ENCODE results near the gene PABPC1L.
"Not testable (repeated sequence)": the region's sequence is repeated elsewhere in the genome, so short reads cannot be mapped to it uniquely, and the experiment has no call there.

Gene PABPC1L

DNA sequence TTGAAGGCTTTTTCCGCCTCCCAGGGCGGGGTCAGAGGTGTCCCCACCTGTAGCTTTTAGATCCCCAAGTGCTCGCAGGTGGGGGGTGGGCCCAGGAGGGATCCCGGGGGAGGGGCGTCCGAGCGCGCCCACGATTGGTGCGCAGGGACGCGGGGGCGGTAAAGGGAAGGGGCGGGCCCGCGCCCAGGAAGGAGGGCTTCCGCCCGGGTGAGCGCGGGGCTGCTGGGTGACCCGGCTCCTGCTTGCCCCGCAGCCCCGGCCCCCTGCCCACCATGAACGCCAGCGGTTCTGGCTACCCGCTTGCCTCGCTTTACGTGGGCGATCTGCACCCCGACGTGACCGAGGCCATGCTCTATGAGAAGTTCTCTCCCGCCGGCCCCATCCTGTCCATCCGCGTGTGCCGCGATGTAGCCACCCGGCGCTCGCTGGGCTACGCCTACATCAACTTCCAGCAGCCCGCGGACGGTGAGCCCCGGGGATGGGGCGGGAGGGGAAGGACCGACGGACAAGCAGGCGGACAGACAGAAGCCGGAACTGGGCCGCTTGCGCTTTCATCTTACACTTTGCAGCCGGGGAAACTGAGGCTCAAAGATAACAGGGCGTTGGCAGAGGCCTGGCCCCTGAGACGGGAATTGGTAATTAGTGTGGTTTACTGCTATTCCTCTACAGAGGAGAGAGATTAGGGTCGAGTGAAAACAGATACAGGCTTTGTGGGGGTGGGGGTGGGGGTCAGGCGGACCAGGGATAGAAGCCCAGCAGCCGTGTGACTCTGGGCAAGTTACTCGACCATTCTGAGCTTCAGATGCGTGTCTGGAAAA lies at the start of gene PABPC1L:
TSS of gene PABPC1L (plus strand) at position 189 of the 818 bp plus-strand sequence. CDS start at position 273, 84 bp downstream.
- peak; percentile 72 for DNase-seq

DNA sequence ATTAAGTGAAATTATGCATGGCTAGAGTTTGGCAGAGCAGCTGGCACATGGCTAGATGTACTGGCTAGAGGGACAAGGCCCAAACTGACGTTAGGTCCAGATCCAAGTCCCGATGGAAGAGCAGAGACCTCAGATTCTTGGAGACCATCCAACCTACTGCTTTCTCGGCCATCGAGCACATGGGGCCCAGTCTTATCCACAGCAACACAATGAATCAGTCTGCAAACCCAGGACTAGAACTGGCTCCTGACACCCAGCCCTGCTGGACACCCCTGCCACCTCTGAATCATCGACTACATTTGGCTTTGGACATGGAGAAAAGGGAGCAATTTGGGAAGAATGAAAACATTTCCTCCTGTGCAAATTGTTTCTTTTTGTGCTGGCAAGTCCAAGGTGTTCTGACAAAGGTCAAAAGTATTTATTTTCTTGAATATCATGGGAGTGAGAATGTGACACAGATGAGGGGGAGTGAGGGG lies 48.3 kb upstream of the PABPC1L start:
- no peak for DNase-seq

DNA sequence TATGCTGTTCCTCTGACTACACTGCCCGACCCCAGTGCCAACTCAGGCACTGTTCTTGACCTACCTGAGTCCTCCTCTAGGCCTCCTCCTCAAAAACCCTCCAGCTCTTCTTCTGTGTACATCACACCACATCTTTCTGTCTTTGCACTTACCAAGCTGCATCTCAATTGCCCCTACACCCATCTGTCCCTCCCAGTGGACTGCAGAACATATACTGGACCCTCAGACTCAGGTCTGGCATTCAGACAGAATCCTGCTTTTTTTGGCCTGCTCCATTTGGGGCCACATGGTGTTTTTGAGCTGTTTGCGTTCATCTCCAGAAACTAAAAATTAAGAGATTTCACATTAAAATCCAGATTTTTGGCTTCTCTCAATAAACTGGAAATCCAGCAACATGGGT lies 47.6 kb upstream of the PABPC1L start:
- DNase-seq, result no peak

DNA sequence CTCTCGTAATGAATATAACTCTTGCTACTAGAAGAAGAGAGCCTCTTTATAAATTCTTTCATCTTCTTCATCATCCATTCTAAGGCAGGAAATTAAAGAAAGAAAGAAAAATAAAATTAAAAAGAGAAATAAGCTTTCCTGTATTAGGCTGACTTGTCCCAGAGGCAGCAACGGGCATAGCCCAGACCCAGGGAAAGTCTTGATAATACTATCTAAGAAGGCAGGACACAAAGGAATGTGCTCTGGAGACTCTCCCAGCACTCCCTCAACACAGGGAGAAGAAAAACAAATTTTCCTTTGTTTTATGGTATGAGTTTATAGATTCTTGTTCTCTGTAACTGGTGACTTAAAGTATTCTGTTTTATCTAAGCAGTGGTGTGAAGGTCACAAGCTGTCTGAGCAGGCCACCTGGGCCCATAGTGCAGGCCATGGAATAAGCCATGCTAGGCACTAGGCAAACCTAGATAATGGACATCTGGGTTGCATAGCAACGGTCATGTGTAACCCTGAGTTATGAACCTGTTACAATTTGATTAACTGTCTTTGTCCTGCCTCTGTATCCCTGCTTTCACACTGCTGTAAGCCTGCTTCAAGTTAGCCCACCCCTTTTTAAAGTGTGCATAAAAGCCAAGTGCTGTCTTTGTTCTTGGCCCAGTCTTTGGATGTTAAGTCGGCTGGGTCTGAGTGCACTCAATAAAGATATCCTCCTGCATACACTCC lies 46.3 kb upstream of the PABPC1L start:
- DNase-seq, result peak; percentile 50

DNA sequence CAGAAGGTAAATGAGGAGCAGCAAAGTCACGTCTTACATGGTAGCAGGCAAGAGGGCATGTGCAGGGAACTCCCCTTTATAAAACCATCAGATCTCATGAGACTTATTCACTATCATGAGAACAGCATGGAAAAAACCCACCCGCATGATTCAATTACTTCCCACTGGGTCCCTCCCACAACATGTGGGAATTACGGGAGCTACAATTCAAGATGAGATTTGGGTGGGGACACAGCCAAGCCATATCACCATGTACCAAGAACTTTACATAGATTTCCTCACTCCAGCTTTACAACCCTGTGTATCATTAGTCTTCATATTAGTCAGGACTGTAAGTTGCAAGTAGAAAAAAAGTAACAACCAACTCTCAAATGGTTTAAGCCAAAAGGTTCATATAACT lies 45.4 kb upstream of the PABPC1L start:
- not testable (repeated sequence) for DNase-seq

DNA sequence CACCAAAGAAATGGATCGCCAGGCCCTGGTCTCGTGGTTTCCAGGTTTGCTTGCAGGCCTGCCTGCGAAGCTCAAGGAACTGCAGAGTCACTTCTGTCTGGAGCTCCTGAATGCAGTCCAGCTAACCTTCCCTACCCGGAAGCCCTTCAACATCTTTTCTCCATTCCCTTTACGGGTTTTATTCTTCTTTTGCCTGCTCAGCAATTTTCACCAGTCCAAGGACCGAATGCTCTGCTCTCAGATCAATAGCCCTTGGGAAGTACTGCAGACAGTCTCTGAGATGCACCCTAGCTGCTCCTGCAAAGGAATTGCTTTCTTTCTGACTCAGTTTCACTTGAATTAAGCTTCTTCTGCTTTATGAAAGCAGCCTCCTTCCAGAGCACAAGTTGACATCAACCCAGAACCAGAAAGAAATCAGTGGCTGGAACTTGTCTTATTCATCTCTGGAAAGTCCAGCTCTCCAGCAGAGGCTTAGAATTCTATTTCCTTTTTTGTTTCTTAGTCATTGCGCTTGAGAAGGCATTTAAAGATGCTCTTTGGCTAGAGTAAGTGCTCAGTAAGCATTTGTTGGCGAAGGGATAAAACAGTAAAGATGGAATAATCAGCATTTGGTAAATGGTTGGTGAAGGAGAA lies 43.0 kb upstream of the PABPC1L start:
- no peak for DNase-seq

DNA sequence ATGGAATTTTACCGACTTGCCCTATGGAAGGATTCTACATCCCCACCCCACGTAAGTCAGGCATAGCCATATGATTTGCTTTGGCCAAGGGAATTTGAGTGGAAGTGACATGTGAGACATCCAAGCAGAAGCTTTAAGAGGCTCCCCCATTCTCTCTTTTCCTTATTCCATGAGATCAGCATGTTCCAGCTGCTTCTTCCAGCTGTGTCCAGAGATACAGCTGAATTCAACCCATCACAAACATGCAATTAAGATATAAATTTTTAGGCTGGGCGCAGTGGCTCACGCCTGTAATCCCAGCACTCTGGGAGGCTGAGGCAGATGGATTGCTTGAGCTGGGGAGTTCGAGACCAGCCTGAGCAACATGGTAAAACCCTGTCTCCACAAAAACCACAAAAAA lies 40.4 kb upstream of the PABPC1L start:
- no peak for DNase-seq

DNA sequence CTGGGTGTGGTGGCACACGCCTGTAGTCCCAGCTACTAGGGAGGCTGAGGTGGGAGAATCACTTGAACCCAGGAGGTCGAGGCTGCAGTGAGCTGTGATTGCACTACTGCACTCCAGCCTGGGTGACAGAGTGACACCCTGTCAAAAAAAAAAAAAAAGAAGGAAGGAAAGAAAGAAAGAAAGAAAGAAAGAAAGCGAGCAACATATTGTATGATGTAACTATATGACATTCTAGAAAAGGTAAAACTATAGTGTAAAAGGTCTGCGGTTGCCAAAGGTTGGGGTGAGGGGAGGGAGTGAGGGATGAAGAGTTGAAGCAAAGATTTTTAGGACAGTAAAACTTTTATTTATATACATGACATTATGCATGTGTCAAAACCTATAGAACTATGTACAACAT lies 27.5 kb upstream of the PABPC1L start:
- not testable (repeated sequence) for DNase-seq

DNA sequence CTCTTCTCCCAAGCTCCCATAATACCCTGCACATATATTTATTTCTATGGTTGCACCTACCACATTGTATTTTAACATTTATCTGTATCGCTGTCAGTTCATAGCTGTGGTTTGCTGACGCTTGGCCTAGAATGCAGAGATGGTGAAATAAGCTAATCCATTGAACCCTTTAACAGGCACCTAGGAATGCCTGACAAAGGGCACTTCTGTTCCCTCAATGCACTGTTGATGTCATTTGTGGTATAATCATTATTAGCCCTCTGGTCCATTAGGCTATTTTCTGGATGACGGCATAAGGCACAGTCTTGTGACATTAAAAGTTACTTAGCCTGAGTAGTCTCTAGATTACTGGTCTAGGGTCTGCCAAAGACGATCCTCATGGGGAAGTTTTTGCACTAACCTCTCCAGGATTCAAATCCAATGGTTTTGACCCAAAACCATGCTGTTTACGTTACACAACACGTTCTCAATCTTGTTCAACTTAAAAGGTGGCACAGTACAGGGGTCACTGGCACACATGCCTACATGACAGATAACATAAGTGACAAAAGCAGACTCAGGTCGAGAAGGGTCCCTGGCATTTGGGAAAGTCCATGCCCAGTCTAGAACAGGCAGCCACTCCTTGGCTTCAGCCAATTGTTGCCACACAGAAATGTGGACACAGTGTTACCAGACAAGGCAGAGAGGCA lies 26.5 kb upstream of the PABPC1L start:
- DNase-seq, result no peak

DNA sequence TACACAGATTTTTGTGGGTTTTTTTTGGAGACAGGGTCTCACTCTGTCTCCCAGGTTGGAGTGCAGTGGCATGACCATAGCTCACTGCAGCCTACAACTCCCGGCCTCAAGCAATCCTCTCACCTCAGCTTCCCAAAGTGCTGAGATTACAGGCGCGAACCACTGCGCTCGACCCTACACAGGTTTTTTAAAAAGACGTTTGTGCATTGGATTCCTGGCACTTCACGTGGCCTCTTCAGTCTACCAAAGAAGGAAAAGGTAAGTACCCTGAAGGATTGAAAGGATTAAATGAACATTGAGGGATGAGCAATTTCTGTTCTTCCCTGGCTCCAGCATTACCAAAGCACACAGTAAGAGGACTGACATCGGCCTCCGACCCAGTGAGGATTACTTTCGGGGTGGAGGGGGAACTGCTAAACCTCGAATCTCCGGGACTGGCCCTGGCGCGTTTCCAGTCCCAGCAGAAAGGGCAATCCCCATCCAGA lies 24.9 kb upstream of the PABPC1L start:
- no peak for DNase-seq

DNA sequence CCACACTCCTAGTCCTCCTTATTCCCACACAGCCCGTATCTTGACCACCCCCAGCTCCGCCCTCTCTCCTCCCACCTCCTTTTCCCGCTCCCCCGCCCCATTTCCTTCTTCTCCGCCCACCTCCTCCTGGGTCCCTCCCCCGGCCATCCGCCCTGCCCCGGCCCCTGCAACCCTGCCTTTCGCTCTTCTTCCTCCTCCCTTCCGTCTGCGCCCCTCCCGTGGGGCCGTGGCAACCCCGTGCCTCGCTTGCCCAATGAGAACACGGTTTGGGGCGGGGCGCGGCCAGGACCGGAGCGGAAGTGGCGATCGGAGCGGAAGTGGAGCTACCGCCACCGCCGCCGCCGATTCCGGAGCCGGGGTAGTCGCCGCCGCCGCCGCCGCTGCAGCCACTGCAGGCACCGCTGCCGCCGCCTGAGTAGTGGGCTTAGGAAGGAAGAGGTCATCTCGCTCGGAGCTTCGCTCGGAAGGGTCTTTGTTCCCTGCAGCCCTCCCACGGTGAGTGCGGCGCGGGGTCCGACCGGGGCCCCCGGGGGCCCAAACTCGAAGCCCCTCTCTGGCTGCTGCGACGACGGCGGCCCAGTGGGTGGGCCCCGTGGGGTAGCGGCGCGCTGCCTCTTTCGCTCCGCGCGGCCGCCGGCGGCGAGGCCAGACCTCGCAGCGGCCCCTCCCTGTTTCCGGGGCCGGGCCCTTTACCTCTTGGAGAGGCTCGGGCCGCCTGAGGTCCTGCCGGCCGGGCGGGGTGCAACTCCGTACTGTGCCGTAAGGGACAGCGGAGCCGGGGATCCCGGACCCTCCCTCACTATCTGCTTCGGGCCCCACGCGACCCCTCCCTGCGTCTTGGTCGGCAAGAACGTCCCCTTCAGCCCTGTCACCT lies 24.2 kb upstream of the PABPC1L start, which contains the start of gene YWHAB:
TSS of gene YWHAB (plus strand) at position 314 of the 874 bp plus-strand sequence. CDS start 15,829 bp downstream, outside the sequence.
- DNase-seq, result peak; percentile 99

DNA sequence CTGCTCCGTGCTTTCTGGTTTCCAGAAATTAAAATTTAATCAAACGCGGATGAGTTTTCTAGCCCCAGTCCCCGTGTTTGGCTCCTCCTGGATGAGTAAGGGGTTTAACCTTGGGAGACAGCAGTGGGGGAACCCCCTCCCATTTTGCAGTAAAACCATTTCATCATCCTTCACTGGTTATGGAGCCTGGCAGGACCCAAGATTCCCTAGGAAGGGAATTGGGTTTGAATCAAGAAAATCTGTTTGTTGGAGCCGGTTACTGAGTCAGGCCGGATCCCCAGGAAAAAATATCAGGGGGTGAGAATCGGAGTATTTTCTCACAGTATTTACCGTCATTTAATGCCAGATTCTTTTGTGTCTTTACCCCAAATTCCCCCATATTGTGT lies 23.6 kb upstream of the PABPC1L start:
- no peak for DNase-seq

DNA sequence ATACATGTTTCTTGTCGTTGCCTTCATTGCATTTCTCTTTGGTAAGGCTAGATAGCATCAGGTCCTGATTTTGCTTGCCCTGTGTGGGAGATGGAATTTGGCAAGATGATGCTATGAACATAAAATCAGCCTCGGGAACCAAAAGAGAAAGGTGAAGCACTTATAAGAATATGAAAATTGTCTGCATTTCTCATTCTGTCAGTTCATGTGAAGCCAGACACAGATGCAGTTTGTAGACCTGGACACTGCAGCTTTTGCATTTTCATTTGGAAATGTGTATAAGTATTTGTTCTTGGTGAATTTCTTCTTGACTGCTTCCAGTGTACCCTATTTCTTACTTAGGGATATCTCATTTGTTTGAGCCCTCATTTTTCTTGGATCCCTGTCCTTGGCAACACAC lies 23.0 kb upstream of the PABPC1L start:
- DNase-seq, result no peak

DNA sequence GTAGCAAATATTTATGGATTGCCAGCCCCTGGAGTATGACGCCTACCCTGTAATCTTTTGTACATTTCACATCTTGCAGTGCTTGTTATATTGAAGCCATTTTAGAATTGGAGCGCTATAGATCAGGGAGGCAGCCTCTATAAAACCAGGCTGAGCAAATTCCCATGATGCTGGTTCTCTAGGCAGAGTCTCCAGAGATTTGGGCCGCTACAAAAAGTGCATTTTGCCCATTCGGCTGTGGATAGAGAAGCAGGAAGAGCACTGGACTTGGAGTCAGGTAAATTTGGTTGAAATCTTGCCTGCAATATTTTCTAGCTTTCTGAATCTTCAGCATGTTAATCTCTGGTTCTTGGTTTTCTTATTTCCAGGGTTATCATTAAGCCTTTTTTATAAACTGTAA lies 22.4 kb upstream of the PABPC1L start:
- no peak for DNase-seq

DNA sequence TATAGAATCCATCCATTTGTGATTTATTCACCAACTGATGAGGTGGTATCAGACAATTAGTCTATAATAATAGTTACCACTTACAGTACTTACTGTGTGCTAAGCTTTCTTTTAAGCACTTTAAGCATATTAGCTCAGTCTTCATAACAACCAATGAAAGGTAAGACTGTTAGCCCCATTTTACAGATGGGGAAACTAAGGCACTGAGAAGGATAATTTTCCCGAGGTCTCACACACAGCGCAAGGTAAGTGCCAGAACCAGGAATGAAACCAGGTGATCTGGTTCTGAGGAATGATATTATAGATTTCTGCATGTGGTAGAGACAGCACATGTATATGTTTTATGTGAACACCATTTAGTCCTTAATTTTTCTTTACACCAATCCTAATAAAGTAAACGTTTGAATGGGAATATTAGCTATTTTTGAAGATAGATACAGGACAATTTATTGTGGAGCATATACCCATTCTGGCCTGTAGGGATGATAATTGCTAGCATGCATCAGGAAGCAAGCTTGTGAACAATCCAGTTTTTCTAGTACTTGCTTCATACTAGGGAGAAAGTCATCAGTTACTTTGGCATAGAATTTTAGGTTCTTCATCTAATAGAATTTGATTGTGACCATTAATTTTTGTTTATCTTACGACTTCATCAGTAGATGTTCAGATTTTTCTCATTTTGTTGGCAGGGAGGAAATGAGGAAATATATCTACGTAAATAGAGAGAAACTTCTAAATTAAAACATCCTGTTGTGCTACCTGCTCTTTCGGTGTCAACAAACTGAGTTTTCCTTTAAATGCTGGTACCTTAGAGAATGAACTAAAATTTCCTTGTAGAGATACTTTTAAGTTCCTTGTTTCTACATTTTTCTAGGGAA lies 21.4 kb upstream of the PABPC1L start:
- DNase-seq, result no peak

DNA sequence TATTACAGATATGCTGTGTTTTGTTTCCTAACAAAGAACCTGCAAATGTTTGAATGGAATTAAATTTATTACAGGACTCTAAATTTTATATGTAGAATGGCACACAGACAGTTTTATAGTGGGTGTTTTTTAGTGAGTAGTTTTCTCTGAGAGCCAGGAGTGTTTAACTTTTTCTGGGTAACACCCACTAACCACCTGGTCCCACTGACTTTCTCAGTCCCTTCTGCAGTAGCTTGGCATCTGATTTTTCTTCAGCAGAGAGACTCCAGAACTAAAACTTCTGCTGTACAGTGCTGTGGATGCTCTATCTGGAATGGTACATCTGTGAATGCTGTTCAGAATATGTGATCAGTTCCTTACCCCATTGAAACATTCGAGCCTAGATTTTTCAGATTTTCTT lies 18.0 kb upstream of the PABPC1L start:
- DNase-seq, result no peak

DNA sequence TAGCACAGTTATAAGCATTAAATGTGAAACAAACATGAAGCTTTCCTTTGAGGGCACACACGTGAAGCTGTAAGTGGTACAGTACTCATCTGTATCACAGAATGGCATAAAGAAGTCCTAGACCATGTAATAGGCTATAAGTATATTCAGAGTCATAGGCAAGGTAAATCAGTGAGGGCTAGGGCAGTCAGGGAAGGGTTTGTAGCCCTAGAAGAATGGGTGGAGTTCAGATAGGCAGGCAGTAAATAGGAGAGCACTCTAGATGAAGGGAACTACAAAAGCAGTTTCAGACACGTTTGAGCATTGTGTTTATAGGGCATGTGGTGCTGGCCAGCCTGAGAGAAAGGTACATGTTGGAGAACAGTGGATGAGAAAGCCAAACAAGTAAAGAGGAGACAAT lies 14.9 kb upstream of the PABPC1L start:
- no peak for DNase-seq

DNA sequence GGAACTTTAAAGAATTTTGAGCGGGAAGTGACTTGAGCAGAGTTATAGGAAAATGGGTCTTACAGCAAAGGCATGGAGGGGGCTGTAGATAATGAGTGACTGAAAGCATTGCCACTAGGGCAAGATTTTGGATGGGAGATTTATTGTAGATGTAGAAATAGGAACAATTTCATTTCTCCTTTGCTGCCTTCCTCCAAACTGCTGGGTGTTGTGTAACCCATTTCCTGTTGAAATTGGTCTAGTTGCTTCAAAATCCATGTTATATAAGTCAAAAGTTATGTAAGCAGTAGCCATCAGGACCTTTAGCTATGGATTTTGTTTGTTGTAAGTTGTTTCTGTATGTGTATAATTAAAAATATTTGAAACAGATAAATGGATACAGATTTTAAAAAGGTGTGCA lies 13.3 kb upstream of the PABPC1L start:
- DNase-seq, result no peak

DNA sequence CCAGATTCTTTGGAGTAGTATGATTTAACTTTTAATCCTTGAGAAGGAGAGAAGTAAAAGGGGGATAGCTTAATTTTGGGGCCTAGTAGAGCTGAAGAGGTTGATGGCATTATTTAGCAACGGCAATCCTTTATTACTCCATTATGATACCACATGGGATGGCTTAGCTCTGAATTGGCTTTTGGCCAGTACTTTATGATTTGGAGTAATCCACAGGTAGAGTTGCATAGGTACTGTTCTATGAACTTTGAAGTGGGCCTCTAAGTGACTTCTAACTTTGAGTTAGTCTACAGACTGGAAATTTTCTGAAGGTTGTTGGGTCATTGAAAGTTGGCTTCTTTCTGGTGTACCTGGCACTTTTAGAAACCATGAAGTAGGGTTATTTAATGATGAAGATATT lies 12.7 kb upstream of the PABPC1L start:
- no peak for DNase-seq

DNA sequence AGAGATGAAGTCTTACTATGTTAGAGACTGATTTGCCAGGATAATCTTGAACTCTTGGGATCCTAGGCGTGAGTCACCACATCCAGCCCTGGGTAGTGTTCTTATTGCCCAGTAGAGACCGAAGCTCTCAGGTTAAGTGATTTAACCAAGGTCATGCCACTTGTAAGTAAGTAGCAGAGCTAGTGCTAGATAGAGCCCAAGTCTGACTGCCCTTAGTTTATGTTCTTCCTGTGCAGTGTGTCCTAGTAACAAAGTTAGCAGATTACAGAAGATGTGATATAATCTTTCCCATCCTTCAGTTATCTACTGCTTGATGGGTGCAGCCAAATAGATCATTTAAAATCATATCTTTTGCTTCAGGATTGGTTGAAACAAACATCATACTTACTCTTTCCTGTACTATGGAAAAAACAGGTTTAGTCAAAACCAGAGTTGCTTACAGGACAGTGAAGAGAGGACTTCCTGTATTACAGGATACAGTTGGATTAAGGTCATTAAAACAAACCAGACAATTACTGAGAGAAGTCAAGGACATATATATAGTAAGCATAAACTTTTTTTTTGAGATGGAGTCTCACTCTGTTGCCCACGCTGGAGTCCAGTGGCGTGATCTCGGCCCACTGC lies 9.5 kb upstream of the PABPC1L start:
- no peak for DNase-seq
